Naive B cell (primary cell): Measurements from ENCODE around the gene POP4. TPM values are rescaled to one million over a fixed set of nuclear protein-coding genes. Genes with fewer than 3 reads are reported as not detected.
"Not testable (repeated sequence)": the region's sequence is repeated elsewhere in the genome, so short reads cannot be mapped to it uniquely, and the experiment has no call there.

ENCODE experiments used
- ATAC-seq, 2 donors: fragments of 150-1000 bp; cut with Tn5 transposase; 2 replicates each; pipeline ENCODE4 v1.10.0; 2021; ENCODE audit warnings: low read depth in 2 of 2, mild to moderate bottlenecking in 2 of 2, moderate library complexity in 2 of 2
- DNase-seq: peaks from one replicate; pipeline ENCODE4 v3.0.0; 2022
- H3K27ac Mint-ChIP-seq, 6 donors: one replicate each; pipeline ENCODE4 v1.8.0; 2020 to 2022; ENCODE audit warnings: mild to moderate bottlenecking in 6 of 6, mixed read lengths in 6 of 6, moderate library complexity in 5 of 6, inconsistent platforms in 2 of 6
- H3K27me3 Mint-ChIP-seq, 3 donors: one replicate each; pipeline ENCODE4 v1.8.0; 2021 to 2022; ENCODE audit warnings: mixed read lengths in 3 of 3, mild to moderate bottlenecking in 1 of 3
- H3K36me3 Mint-ChIP-seq, 2 donors: one replicate each; pipeline ENCODE4 v1.8.0; 2020 to 2022; ENCODE audit warnings: mixed read lengths in 2 of 2, inconsistent platforms in 1 of 2, mild to moderate bottlenecking in 1 of 2
- H3K4me1 Mint-ChIP-seq, 3 donors: one replicate each; pipeline ENCODE4 v1.8.0; 2020 to 2022; ENCODE audit warnings: mixed read lengths in 3 of 3, inconsistent platforms in 1 of 3, mild to moderate bottlenecking in 1 of 3, moderate library complexity in 1 of 3
- H3K4me3 Mint-ChIP-seq, 8 donors: one replicate each; pipeline ENCODE4 v1.8.0; 2020 to 2022; ENCODE audit warnings: mild to moderate bottlenecking in 8 of 8, mixed read lengths in 8 of 8, moderate library complexity in 8 of 8, inconsistent platforms in 2 of 8
- H3K9me3 Mint-ChIP-seq, 7 donors: one replicate each; pipeline ENCODE4 v1.8.0; 2020 to 2022; ENCODE audit warnings: mixed read lengths in 7 of 7, mild to moderate bottlenecking in 5 of 7, inconsistent platforms in 2 of 7, moderate library complexity in 1 of 7
- polyA plus RNA-seq, 6 donors: library from polyadenylated mRNA; unstranded; fragments of 300-500 nt; fragmentation: Illumina TruSeq; gene quantifications; one replicate each; pipeline ENCODE4 v1.2.3, GENCODE V29; 2021; ENCODE audit warnings: low read depth in 6 of 6

The POP4 gene
- 100 to 1,000 TPM; 106 to 154 (median 137) TPM for polyA plus RNA-seq

DNA sequence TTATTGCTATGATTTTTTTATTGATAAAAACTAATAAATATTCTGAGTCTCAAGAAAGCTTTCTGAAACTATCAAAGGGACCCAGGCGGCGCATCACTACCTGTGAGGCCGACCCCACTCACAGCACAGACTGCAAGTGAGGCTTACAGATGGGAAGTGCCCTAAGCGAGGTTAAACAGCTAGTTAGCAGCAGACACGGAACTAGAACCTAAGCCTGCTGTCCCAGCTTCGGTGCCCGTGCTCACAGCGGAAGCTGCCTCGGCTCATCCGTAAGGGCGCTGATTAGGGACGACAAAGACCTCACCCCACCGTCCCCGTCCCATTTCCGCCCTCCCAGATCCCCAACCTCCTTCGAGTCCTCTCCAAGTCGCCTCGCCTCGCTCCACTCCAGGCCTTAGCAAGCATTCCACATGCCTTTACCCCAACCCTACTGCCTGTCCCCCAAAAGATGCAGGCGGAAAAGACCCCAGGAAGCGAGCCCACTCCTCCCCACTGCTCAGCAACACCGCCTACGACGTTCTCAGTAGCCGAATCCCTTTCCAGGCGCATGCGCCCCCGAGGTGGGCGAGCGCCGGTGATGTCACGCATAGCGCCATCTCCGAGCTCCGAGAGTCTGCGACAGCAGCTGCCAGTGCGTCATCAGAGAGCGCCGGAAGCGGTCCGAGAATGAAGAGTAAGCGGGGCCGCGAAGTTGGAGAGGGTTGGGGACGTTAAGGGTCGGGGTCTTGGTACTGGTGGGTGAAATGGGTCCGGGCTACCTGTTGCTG lies at the start of gene POP4:
Gene POP4 (plus strand): TSS at position 631 of the 767 bp plus-strand sequence. CDS start 36 bp downstream, at position 667.
- peaks cover 15 to 27% (median 26%) of the 10 kb centered on the region in 3 donors for H3K4me1 Mint-ChIP-seq
- H3K9me3 Mint-ChIP-seq: no peaks in the 10 kb centered on the region
- no peaks in the 10 kb centered on the region for H3K36me3 Mint-ChIP-seq
- peak within 1 kb of the TSS; percentile 92 to 100 (median 98) for H3K4me3 Mint-ChIP-seq
- no peaks in the 10 kb centered on the region for H3K27me3 Mint-ChIP-seq
- peak; percentile 95 for DNase-seq
- peak; percentile 63 to 70 for ATAC-seq
- H3K27ac Mint-ChIP-seq: peak within 1 kb of the TSS; percentile 98 to 100 (median 100)

DNA sequence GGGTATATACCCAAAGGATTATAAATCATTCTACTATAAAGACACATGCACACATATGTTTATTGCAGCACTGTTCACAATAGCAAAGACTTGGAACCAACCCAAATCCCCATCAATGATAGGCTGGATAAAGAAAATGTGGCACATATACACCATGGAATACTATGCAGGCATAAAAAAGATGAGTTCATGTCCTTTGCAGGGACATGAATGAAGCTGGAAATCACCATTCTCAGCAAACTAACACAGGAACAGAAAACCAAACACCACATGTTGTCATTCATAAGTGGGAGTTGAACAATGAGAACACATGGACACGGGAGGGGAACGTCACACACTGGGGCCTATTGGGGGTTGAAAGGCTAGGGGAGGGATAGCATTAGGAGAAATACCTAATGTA lies 47.0 kb upstream of the POP4 start:
- peaks cover 12 to 54% (median 39%) of the 10 kb centered on the region in 7 donors for H3K9me3 Mint-ChIP-seq
- not testable (repeated sequence) for ATAC-seq, H3K4me1 Mint-ChIP-seq

DNA sequence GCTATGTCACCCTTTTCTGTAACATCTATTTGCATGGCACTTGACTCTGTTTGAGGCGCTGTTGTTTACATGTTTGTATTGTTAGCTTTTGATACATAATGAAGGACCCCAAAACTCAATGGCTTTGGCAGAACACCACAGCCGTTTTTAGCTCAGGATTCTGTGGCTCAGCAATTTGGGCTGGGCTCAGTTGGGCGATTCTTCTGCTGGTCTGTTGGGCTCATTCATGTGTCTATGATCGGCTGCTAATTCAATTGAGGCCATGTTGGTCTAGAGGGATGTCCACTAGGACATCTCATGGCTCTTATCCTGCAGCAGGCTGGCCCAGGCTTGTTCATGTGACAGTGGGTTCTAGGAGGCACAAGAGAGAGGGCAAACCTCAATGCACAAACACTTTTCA lies 46.3 kb upstream of the POP4 start:
- no peak overlapping the region for H3K4me3 Mint-ChIP-seq
- ATAC-seq (no peak), DNase-seq (no peak)
- peaks cover 8 to 48% (median 33%) of the 10 kb centered on the region in 7 donors for H3K9me3 Mint-ChIP-seq
- H3K27ac Mint-ChIP-seq: no peak overlapping the region
- H3K36me3 Mint-ChIP-seq: peaks cover 5 to 6% of the 10 kb centered on the region in 2 donors
- H3K4me1 Mint-ChIP-seq: no peaks in the 10 kb centered on the region
- H3K27me3 Mint-ChIP-seq: peaks cover 0 to 25% (median 15%) of the 10 kb centered on the region in 3 donors

More for the DNA sequence above, 47.0 kb upstream of the POP4 start:
- not testable (repeated sequence) for DNase-seq, H3K4me3 Mint-ChIP-seq, H3K27ac Mint-ChIP-seq
- Mint-ChIP-seq H3K36me3 (peaks cover 5 to 12% of the 10 kb centered on the region in 2 donors), H3K27me3 (peaks cover 0 to 27% (median 11%) of the 10 kb centered on the region in 3 donors)

DNA sequence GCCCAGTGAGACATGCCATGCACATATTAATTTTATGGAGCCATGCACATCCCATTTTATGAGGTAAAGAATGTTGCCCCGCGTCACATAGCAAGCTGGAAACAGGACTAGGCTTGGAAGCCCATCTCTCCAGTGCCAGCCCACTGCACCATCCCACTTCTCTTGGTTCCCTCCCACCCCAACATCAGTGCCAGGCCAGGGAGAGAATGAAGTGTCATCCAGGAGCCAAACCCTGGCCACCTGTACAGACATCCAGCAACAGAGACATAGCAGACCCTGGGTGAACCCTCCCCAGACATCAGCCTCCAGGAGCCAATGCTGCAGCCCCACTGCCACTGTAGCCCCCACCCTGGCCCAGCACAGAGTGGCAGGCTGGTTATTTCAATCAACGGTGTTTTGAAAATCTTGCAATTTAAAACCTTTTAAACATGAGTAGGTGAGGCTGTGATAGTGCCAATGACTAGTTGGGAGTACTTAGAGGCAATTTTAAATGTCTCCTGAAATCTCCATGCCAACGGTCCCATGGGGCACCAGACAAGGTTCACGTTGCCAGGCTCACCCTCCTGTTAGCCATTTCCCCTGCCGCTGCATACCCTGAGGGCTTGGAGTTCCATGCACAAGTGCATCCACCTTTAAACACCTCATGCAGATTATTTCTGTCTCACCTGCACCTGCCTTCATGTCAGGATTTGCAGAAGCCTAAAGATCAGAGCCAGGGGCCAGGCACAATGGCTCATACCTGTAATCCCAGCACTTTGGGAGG lies 45.6 kb upstream of the POP4 start:
- Mint-ChIP-seq H3K36me3 (no peaks in the 10 kb centered on the region), H3K4me3 (no peak overlapping the region), H3K9me3 (peaks cover 8 to 40% (median 26%) of the 10 kb centered on the region in 7 donors), H3K27ac (peak overlapping the region in 1 of 6 donors; percentile 38), H3K4me1 (no peaks in the 10 kb centered on the region), H3K27me3 (peaks cover 0 to 24% (median 23%) of the 10 kb centered on the region in 3 donors)
- ATAC-seq (no peak), DNase-seq (no peak)

GRCh38 chr19:29561601-29562000 lies 44.5 kb upstream of the POP4 start:
- Mint-ChIP-seq H3K4me3 (no peak overlapping the region), H3K27me3 (peaks cover 0 to 28% (median 24%) of the 10 kb centered on the region in 3 donors), H3K9me3 (peaks cover 8 to 31% (median 19%) of the 10 kb centered on the region in 7 donors), H3K36me3 (no peaks in the 10 kb centered on the region), H3K4me1 (no peaks in the 10 kb centered on the region), H3K27ac (no peak overlapping the region)
- no peak for DNase-seq
- no peak for ATAC-seq

GRCh38 chr19:29562299-29563297 lies 43.5 kb upstream of the POP4 start:
- H3K27ac Mint-ChIP-seq: no peak overlapping the region

GRCh38 chr19:29563486-29564101 lies 42.5 kb upstream of the POP4 start:
- no peaks in the 10 kb centered on the region for H3K36me3 Mint-ChIP-seq

More at GRCh38 chr19:29562299-29563297, 43.5 kb upstream of the POP4 start:
- no peaks in the 10 kb centered on the region for H3K4me1 Mint-ChIP-seq
- peaks cover 8 to 31% (median 13%) of the 10 kb centered on the region in 7 donors for H3K9me3 Mint-ChIP-seq
- no peak for ATAC-seq
- no peak overlapping the region for H3K4me3 Mint-ChIP-seq
- no peaks in the 10 kb centered on the region for H3K36me3 Mint-ChIP-seq
- DNase-seq: no peak
- H3K27me3 Mint-ChIP-seq: peaks cover 0 to 38% (median 25%) of the 10 kb centered on the region in 3 donors

DNA sequence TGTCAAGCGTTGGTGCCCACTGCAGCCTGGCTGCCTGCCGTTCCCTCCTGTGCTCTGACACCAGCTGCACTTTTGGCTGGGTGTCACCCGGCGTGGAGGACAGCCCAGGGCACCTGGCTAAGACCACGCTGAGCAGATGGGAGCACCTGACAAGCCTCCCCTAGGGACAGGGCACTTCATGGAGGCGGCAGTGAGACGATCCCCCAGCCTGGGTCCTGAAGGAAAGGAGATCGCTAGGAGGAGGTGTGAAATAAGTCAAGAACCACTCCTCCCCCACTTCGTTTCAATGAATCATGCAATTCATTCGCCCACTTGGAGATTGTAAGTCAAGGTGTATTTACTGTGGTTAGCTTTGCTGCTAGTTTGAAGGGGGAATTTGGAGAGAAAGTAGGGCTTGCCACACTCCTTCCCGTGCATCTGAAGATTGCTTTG lies 41.5 kb upstream of the POP4 start:
- no peak overlapping the region for H3K27ac Mint-ChIP-seq
- peaks cover 0 to 39% (median 31%) of the 10 kb centered on the region in 3 donors for H3K27me3 Mint-ChIP-seq
- no peak for DNase-seq
- H3K4me1 Mint-ChIP-seq: no peaks in the 10 kb centered on the region
- H3K9me3 Mint-ChIP-seq: peaks cover 3 to 13% (median 4%) of the 10 kb centered on the region in 7 donors
- H3K4me3 Mint-ChIP-seq: no peak overlapping the region
- H3K36me3 Mint-ChIP-seq: no peaks in the 10 kb centered on the region
- ATAC-seq: no peak

More at GRCh38 chr19:29563486-29564101, 42.5 kb upstream of the POP4 start:
- Mint-ChIP-seq H3K4me3 (no peak overlapping the region), H3K9me3 (peaks cover 5 to 21% (median 9%) of the 10 kb centered on the region in 7 donors), H3K27me3 (peaks cover 0 to 39% (median 25%) of the 10 kb centered on the region in 3 donors), H3K4me1 (no peaks in the 10 kb centered on the region), H3K27ac (no peak overlapping the region)
- DNase-seq (no peak), ATAC-seq (no peak)

GRCh38 chr19:29565171-29565570 lies 40.9 kb upstream of the POP4 start:
- H3K4me1 Mint-ChIP-seq: no peaks in the 10 kb centered on the region
- no peak overlapping the region for H3K27ac Mint-ChIP-seq
- ATAC-seq: no peak
- H3K4me3 Mint-ChIP-seq: no peak overlapping the region
- H3K9me3 Mint-ChIP-seq: peaks cover 0 to 7% (median 0%) of the 10 kb centered on the region in 7 donors
- H3K36me3 Mint-ChIP-seq: no peaks in the 10 kb centered on the region
- peaks cover 0 to 41% (median 35%) of the 10 kb centered on the region in 3 donors for H3K27me3 Mint-ChIP-seq
- DNase-seq: no peak

DNA sequence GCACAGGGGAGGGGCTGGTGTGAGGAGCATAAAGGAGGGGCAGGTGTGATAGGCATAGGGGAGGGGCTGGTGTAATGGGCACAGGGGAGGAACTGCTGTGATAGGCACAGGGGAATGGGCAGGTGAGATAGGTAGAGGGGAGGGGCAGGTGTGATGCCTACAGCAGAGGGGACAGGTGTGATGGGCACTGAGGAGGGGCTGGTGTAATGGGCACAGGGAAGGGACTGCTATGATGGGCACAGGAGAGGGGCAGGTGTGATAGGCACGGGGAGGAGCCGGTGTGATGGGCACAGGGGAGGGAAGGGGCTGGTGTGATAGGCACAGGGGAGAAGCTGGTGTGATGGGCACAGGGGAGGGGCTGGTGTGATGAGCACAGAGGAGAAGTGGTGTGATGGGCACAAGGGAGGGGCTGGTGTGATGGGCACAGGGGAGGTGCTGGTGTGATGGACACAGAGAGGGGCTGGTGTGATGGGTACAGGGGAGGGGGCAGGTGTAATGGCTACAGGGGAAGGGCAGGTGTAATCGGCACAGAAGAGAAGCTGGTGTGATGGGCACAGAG lies 39.5 kb upstream of the POP4 start:
- Mint-ChIP-seq H3K27ac (no peak overlapping the region), H3K9me3 (no peaks in the 10 kb centered on the region), H3K36me3 (no peaks in the 10 kb centered on the region), H3K4me3 (no peak overlapping the region), H3K27me3 (peaks cover 6 to 46% (median 45%) of the 10 kb centered on the region in 3 donors), H3K4me1 (no peaks in the 10 kb centered on the region)
- ATAC-seq (no peak), DNase-seq (no peak)

DNA sequence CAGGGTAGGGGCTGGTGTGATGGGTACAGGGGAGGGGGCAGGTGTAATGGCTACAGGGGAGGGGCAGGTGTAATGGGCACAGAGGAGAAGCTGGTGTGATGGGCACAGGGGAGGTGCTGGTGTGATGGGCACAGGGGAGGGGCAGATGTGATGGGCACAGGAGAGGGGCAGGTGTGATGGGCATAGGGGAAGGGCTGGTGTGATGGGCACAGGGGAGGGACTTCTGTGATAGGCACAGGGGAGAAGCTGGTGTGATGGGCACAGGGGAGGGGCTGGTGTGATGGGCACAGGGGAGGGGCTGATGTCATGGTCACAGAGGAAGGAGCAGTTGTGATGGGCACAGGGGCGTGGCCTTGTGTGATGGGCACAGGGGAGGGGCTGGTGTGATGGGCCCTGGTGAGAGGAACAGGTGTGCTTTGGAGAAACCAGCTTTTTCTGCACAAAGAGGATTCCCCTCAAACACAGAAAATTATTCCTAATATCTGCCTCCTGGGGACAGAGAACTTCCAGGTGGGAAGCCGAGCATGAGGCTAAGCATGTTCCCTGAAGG lies 38.6 kb upstream of the POP4 start:
- Mint-ChIP-seq H3K9me3 (no peaks in the 10 kb centered on the region), H3K27me3 (peaks cover 6 to 53% (median 52%) of the 10 kb centered on the region in 3 donors), H3K4me3 (no peak overlapping the region), H3K4me1 (no peaks in the 10 kb centered on the region), H3K27ac (no peak overlapping the region), H3K36me3 (no peaks in the 10 kb centered on the region)
- DNase-seq (no peak), ATAC-seq (no peak)
